CMK (cell line): ENCODE data around the gene KCNJ4.
"Not testable (repeated sequence)": the region's sequence is repeated elsewhere in the genome, so short reads cannot be mapped to it uniquely, and the experiment has no call there.

ENCODE experiments used
- DNase-seq: peaks from one replicate; pipeline ENCODE4 v3.0.0-alpha.2; 2010; ENCODE audit warnings: low read depth

The KCNJ4 gene

GRCh38 chr22:38412435-38413084 lies 42.4 kb downstream of the KCNJ4 start:
- no peak for DNase-seq

GRCh38 chr22:38411016-38411415 lies 44.0 kb downstream of the KCNJ4 start:
- DNase-seq = no peak

GRCh38 chr22:38409916-38410315 lies 45.1 kb downstream of the KCNJ4 start:
- DNase-seq = not testable (repeated sequence)

GRCh38 chr22:38406617-38407016 lies 48.4 kb downstream of the KCNJ4 start:
- no peak for DNase-seq

GRCh38 chr22:38404419-38404818 lies 50.6 kb downstream of the KCNJ4 start:
- DNase-seq = no peak

GRCh38 chr22:38403812-38404211 lies 51.2 kb downstream of the KCNJ4 start:
- DNase-seq = no peak

GRCh38 chr22:38402204-38402603 lies 52.8 kb downstream of the KCNJ4 start:
- DNase-seq = no peak

GRCh38 chr22:38401336-38402084 lies 53.5 kb downstream of the KCNJ4 start:
- no peak for DNase-seq

- not testable (repeated sequence) for DNase-seq
Observed at GRCh38 chr22:38400256-38400655, 54.7 kb downstream of the KCNJ4 start.

- DNase-seq = peak; percentile 71
Observed at GRCh38 chr22:38398609-38399461, 56.2 kb downstream of the KCNJ4 start.

GRCh38 chr22:38398181-38398608 lies 56.8 kb downstream of the KCNJ4 start:
- peak; percentile 56 for DNase-seq

- peak; percentile 36 for DNase-seq
Observed at GRCh38 chr22:38397189-38398085, 57.6 kb downstream of the KCNJ4 start.

- DNase-seq = not testable (repeated sequence)
Observed at GRCh38 chr22:38396440-38397069, 58.4 kb downstream of the KCNJ4 start.

GRCh38 chr22:38395944-38396343 lies 59.1 kb downstream of the KCNJ4 start:
- DNase-seq = not testable (repeated sequence)

- DNase-seq = not testable (repeated sequence)
Observed at GRCh38 chr22:38394929-38395624, 59.9 kb downstream of the KCNJ4 start.

- not testable (repeated sequence) for DNase-seq
Observed at GRCh38 chr22:38389428-38389818, 65.6 kb downstream of the KCNJ4 start.

- DNase-seq = not testable (repeated sequence)
Observed at GRCh38 chr22:38388506-38389427, 66.2 kb downstream of the KCNJ4 start.

- not testable (repeated sequence) for DNase-seq
Observed at GRCh38 chr22:38386918-38387317, 68.1 kb downstream of the KCNJ4 start.

- no peak for DNase-seq
Observed at GRCh38 chr22:38383417-38383816, 71.6 kb downstream of the KCNJ4 start.
